DOHH2 (cell line): Measurements from ENCODE around the gene FHOD3.

Source experiments
- H3F3A ChIP-seq: fragments of 200-600 bp; sonication (generic), shearing (Covaris generic); 2 replicates; pipeline ENCODE4 v1.6.0; 2016; ENCODE audit warnings: antibody characterized with exemption, mild to moderate bottlenecking; ENCODE audit not compliant: control insufficient read depth, insufficient read depth
- H3K27ac ChIP-seq: fragments of 200-600 bp; sonication (generic); 2 replicates; pipeline ENCODE4 v1.5.1; 2014; ENCODE audit warnings: low read depth, mild to moderate bottlenecking, low read length, moderate library complexity
- H3K27me3 ChIP-seq: fragments of 200-600 bp; sonication (generic); 2 replicates; pipeline ENCODE4 v1.6.1; 2014; ENCODE audit warnings: mild to moderate bottlenecking, low read length, mixed read lengths; ENCODE audit not compliant: control insufficient read depth
- H3K36me3 ChIP-seq: fragments of 200-600 bp; sonication (generic); 2 replicates; pipeline ENCODE4 v1.6.1; 2014; ENCODE audit warnings: mild to moderate bottlenecking, low read length, moderate library complexity, mixed read lengths; ENCODE audit not compliant: control insufficient read depth
- H3K4me1 ChIP-seq: fragments of 200-600 bp; sonication (generic); 2 replicates; pipeline ENCODE4 v1.6.1; 2014; ENCODE audit warnings: mild to moderate bottlenecking, low read length, mixed read lengths; ENCODE audit not compliant: control insufficient read depth
- H3K4me2 ChIP-seq: fragments of 200-600 bp; sonication (generic); 2 replicates; pipeline ENCODE4 v1.6.0; 2014; ENCODE audit warnings: mild to moderate bottlenecking, low read length, moderate library complexity
- H3K4me3 ChIP-seq: fragments of 200-600 bp; sonication (generic); 2 replicates; pipeline ENCODE4 v1.5.1; 2014; ENCODE audit warnings: mild to moderate bottlenecking, low read length, mixed read lengths
- H3K79me2 ChIP-seq: fragments of 200-600 bp; sonication (generic); 2 replicates; pipeline ENCODE4 v1.6.1; 2014; ENCODE audit warnings: mild to moderate bottlenecking, low read length, mixed read lengths; ENCODE audit not compliant: control insufficient read depth
- H3K9me2 ChIP-seq: fragments of 200-600 bp; sonication (generic); replicated peaks from 2 replicates; pipeline ENCODE4 v1.6.1; 2014; ENCODE audit warnings: mild to moderate bottlenecking, low read length, mixed read lengths; ENCODE audit not compliant: control insufficient read depth
- H3K9me3 ChIP-seq: fragments of 200-600 bp; sonication (generic); 2 replicates; pipeline ENCODE4 v1.6.1; 2014; ENCODE audit warnings: antibody characterized with exemption, low read length, mixed read lengths; ENCODE audit not compliant: control insufficient read depth, insufficient read depth
- H4K20me1 ChIP-seq: fragments of 200-600 bp; sonication (generic); 2 replicates; pipeline ENCODE4 v1.6.0; 2014; ENCODE audit warnings: low read depth, mild to moderate bottlenecking, antibody characterized with exemption, low read length, moderate library complexity; ENCODE audit not compliant: control insufficient read depth, insufficient read depth
- EZH2phosphoT487 ChIP-seq: fragments of 200-600 bp; sonication (generic); IDR thresholded peaks from 2 replicates; pipeline ENCODE4 v1.6.1; 2017; ENCODE audit warnings: borderline replicate concordance, mild to moderate bottlenecking, antibody characterized with exemption, low read length, moderate library complexity, mixed read lengths
- TF ChIP-seq, protein P1 (sequence below): fragments of 200-600 bp; sonication (generic); IDR thresholded peaks from one replicate; pipeline ENCODE4 v1.5.1; 2014; ENCODE audit warnings: antibody characterized with exemption, mild to moderate bottlenecking, low read depth, low read length; ENCODE audit not compliant: poor library complexity, severe bottlenecking

FHOD3 gene

DNA sequence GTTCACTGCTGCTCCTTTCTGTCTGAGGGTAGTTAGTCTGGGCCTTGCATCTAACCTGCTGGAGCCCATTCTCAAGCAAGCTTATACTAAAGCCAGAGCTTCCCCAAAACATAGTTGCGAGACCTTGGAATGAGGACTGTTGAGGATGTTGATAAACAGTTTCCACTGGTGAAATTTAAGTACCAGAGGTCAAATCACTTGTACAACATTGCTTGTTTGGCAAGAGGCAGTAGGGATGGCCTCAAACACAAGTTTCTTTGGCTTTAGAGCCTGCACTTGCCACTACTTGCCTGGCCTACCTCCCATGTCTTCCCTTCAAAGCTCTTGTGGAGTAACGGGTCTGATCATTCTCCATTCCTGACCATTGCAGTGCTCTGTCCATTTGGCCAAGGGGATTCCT, 262.7 kb downstream of the FHOD3 start:
- Histone ChIP-seq H3F3A (no peaks in the 10 kb centered on the region), H3K36me3 (no peaks in the 10 kb centered on the region), H3K27ac (no peak overlapping the region), H3K4me2 (no peak overlapping the region), H3K4me1 (peaks cover 12% of the 10 kb centered on the region), H3K9me3 (no peaks in the 10 kb centered on the region), H4K20me1 (no peaks in the 10 kb centered on the region), H3K79me2 (no peaks in the 10 kb centered on the region), H3K4me3 (no peak overlapping the region), H3K27me3 (no peaks in the 10 kb centered on the region), H3K9me2 (no peaks in the 10 kb centered on the region)
- TF ChIP-seq EZH2phosphoT487, result no peak
- TF ChIP-seq, protein P1, sequence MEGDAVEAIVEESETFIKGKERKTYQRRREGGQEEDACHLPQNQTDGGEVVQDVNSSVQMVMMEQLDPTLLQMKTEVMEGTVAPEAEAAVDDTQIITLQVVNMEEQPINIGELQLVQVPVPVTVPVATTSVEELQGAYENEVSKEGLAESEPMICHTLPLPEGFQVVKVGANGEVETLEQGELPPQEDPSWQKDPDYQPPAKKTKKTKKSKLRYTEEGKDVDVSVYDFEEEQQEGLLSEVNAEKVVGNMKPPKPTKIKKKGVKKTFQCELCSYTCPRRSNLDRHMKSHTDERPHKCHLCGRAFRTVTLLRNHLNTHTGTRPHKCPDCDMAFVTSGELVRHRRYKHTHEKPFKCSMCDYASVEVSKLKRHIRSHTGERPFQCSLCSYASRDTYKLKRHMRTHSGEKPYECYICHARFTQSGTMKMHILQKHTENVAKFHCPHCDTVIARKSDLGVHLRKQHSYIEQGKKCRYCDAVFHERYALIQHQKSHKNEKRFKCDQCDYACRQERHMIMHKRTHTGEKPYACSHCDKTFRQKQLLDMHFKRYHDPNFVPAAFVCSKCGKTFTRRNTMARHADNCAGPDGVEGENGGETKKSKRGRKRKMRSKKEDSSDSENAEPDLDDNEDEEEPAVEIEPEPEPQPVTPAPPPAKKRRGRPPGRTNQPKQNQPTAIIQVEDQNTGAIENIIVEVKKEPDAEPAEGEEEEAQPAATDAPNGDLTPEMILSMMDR, result no peak

- no peaks in the 10 kb centered on the region for H3K27me3 ChIP-seq
- no peaks in the 10 kb centered on the region for H3K9me2 ChIP-seq
- H3K9me3 ChIP-seq, result no peaks in the 10 kb centered on the region
- H3K4me1 ChIP-seq, result peaks cover 12% of the 10 kb centered on the region
- H3K27ac ChIP-seq, result no peak overlapping the region
- no peaks in the 10 kb centered on the region for H4K20me1 ChIP-seq
- no peaks in the 10 kb centered on the region for H3K36me3 ChIP-seq
- H3K4me3 ChIP-seq, result no peak overlapping the region
- no peak for TF ChIP-seq EZH2phosphoT487
- TF ChIP-seq, protein P1, result no peak
- no peaks in the 10 kb centered on the region for H3F3A ChIP-seq
- no peak overlapping the region for H3K4me2 ChIP-seq
- H3K79me2 ChIP-seq, result no peaks in the 10 kb centered on the region
Observed at GRCh38 chr18:36561046-36561445, 263.5 kb downstream of the FHOD3 start.

DNA sequence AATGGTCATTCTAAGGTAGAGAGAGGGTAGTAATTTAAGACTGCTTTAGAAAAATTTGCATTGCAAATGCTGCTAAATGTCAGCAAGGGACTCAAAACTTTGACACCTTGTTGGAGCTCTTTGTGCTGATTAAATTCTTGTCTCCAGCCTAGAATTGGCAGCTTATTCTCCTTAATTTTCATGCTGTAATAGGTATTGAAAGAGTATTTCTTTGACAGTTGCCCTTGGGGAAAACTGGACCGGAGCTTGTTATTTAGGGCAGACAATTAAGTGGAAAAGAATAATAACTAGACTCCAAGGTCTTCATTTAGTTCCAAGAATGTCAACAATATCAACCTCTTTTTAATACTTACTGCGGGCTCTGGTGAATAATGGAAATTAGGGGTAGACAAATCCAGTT, 267.3 kb downstream of the FHOD3 start:
- TF ChIP-seq, protein P1, result no peak
- no peak for TF ChIP-seq EZH2phosphoT487
- no peaks in the 10 kb centered on the region for H3F3A ChIP-seq

GRCh38 chr18:36567800-36568199, 270.3 kb downstream of the FHOD3 start:
- H3K9me2 ChIP-seq, result no peaks in the 10 kb centered on the region
- H3F3A ChIP-seq, result no peaks in the 10 kb centered on the region
- no peak overlapping the region for H3K4me3 ChIP-seq
- H3K9me3 ChIP-seq, result no peaks in the 10 kb centered on the region
- no peaks in the 10 kb centered on the region for H3K36me3 ChIP-seq
- no peak for TF ChIP-seq EZH2phosphoT487
- TF ChIP-seq, protein P1, result no peak
- H3K79me2 ChIP-seq, result no peaks in the 10 kb centered on the region
- no peak overlapping the region for H3K4me2 ChIP-seq
- no peaks in the 10 kb centered on the region for H4K20me1 ChIP-seq
- no peak overlapping the region for H3K27ac ChIP-seq
- no peaks in the 10 kb centered on the region for H3K27me3 ChIP-seq
- peaks cover 3% of the 10 kb centered on the region; the same call in 1 of the 2 replicates for H3K4me1 ChIP-seq

More for the DNA sequence above, 267.3 kb downstream of the FHOD3 start:
- Histone ChIP-seq H3K9me3 (no peaks in the 10 kb centered on the region), H3K27ac (no peak overlapping the region), H4K20me1 (no peaks in the 10 kb centered on the region), H3K4me3 (no peak overlapping the region), H3K27me3 (no peaks in the 10 kb centered on the region), H3K4me2 (no peak overlapping the region), H3K4me1 (no peaks in the 10 kb centered on the region), H3K79me2 (no peaks in the 10 kb centered on the region), H3K36me3 (no peaks in the 10 kb centered on the region), H3K9me2 (no peaks in the 10 kb centered on the region)
